GM23338 (cell line): ENCODE measurements around the gene CLDN6. TPM values are rescaled to one million over a fixed set of nuclear protein-coding genes. Genes with fewer than 3 reads are reported as not detected.

Source experiments
- ATAC-seq: fragments of 200-7000 bp; cut with Tn5 transposase; 3 replicates; pipeline ENCODE4 v1.9.1; 2020
- DNase-seq: peaks from one replicate; pipeline ENCODE4 v3.0.0-alpha.2; 2015; ENCODE audit warnings: low spot score
- H2AFZ ChIP-seq: fragments of 200-600 bp; sonication (generic); 2 replicates; pipeline ENCODE4 v1.8.0; 2016; ENCODE audit warnings: antibody characterized with exemption, mild to moderate bottlenecking, moderate library complexity
- H3F3A ChIP-seq: fragments of 200-600 bp; sonication (generic); replicated peaks from 2 replicates; pipeline ENCODE4 v1.8.0; 2017; ENCODE audit warnings: antibody characterized with exemption, mixed run types, low read depth
- H3K27ac ChIP-seq: fragments of 200-600 bp; sonication (generic); 2 replicates; pipeline ENCODE4 v1.6.1; 2016; ENCODE audit warnings: low read depth
- H3K27me3 ChIP-seq: fragments of 200-600 bp; sonication (generic); 2 replicates; pipeline ENCODE4 v1.8.0; 2016; ENCODE audit warnings: mild to moderate bottlenecking, mixed run types, moderate library complexity; ENCODE audit not compliant: insufficient read depth
- H3K36me3 ChIP-seq: fragments of 200-600 bp; sonication (generic); 2 replicates; pipeline ENCODE4 v1.8.0; 2016; ENCODE audit warnings: mild to moderate bottlenecking; ENCODE audit not compliant: insufficient read depth
- H3K4me1 ChIP-seq: fragments of 200-600 bp; sonication (generic); 2 replicates; pipeline ENCODE4 v1.8.0; 2016; ENCODE audit warnings: mild to moderate bottlenecking, moderate library complexity; ENCODE audit not compliant: insufficient read depth
- H3K4me2 ChIP-seq: fragments of 200-600 bp; sonication (generic); 2 replicates; pipeline ENCODE4 v1.7.1; 2017; ENCODE audit warnings: mixed run types
- H3K4me3 ChIP-seq: fragments of 200-600 bp; sonication (generic); 2 replicates; pipeline ENCODE4 v1.6.1; 2016; ENCODE audit warnings: mixed run types
- H3K79me2 ChIP-seq: fragments of 200-600 bp; sonication (generic); replicated peaks from 2 replicates; pipeline ENCODE4 v1.8.0; 2017; ENCODE audit warnings: mild to moderate bottlenecking; ENCODE audit not compliant: insufficient read depth
- H3K9me2 ChIP-seq: fragments of 200-600 bp; sonication (generic); 2 replicates; pipeline ENCODE4 v1.8.0; 2017; ENCODE audit not compliant: insufficient read depth
- H4K20me1 ChIP-seq: fragments of 200-600 bp; sonication (generic); replicated peaks from 2 replicates; pipeline ENCODE4 v1.8.0; 2017; ENCODE audit warnings: mild to moderate bottlenecking; ENCODE audit not compliant: insufficient read depth
- H3K27ac Mint-ChIP-seq: 2 replicates; pipeline ENCODE4 v1.8.0; 2020; ENCODE audit warnings: inconsistent platforms, mild to moderate bottlenecking, moderate library complexity, mixed read lengths
- H3K27me3 Mint-ChIP-seq: 3 replicates; pipeline ENCODE4 v1.8.0; 2022; ENCODE audit warnings: low read depth, mild to moderate bottlenecking, moderate library complexity, mixed read lengths, inconsistent platforms; ENCODE audit not compliant: insufficient read depth, poor library complexity
- H3K36me3 Mint-ChIP-seq: 3 replicates; pipeline ENCODE4 v1.8.0; 2021; ENCODE audit warnings: low read depth, mild to moderate bottlenecking, inconsistent platforms, moderate library complexity, mixed read lengths
- H3K4me1 Mint-ChIP-seq: 3 replicates; pipeline ENCODE4 v1.8.0; 2020; ENCODE audit warnings: mild to moderate bottlenecking, inconsistent platforms, mixed read lengths
- H3K4me3 Mint-ChIP-seq: 3 replicates; pipeline ENCODE4 v1.8.0; 2021; ENCODE audit warnings: moderate library complexity, mild to moderate bottlenecking, inconsistent platforms, mixed read lengths
- H3K9me3 Mint-ChIP-seq: 3 replicates; pipeline ENCODE4 v1.8.0; 2020; ENCODE audit warnings: moderate library complexity, mild to moderate bottlenecking, inconsistent platforms, mixed read lengths
- CREB1 ChIP-seq: fragments of 250-450 bp; sonication (Bioruptor Pico); IDR thresholded peaks from 2 replicates; pipeline ENCODE4 v1.5.0; 2020; ENCODE audit warnings: low read depth, mild to moderate bottlenecking, moderate library complexity
- CTCF ChIP-seq, 2 experiments: fragments of 200-600 bp in 1 of 2; sonication (generic) in 1 of 2; conservative IDR thresholded peaks; 2 replicates each; pipeline versions ENCODE4 v1.5.1 to v1.6.1; 2016 to 2017; ENCODE audit warnings: antibody characterized with exemption in 2 of 2, low read depth in 2 of 2, mild to moderate bottlenecking in 2 of 2, moderate library complexity in 1 of 2
- ETS1 ChIP-seq: IDR thresholded peaks from 2 replicates; pipeline ENCODE4 v1.6.1; 2016; ENCODE audit warnings: antibody characterized with exemption
- EZH2 ChIP-seq: fragments of 200-600 bp; sonication (generic); IDR thresholded peaks from one replicate; pipeline ENCODE4 v1.8.0; 2017; ENCODE audit warnings: antibody characterized with exemption, mild to moderate bottlenecking, low read depth; ENCODE audit not compliant: unreplicated experiment
- EZH2phosphoT487 ChIP-seq: fragments of 200-600 bp; sonication (generic); IDR thresholded peaks from one replicate; pipeline ENCODE4 v1.8.1; 2018; ENCODE audit warnings: antibody characterized with exemption; ENCODE audit not compliant: unreplicated experiment
- JUNB ChIP-seq: IDR thresholded peaks from one replicate; pipeline ENCODE4 v1.6.1; 2016; ENCODE audit warnings: antibody characterized with exemption; ENCODE audit not compliant: unreplicated experiment
- NANOG ChIP-seq: IDR thresholded peaks from 2 replicates; pipeline ENCODE4 v1.6.1; 2016; ENCODE audit warnings: antibody characterized with exemption, borderline replicate concordance
- POLR2AphosphoS5 ChIP-seq: IDR thresholded peaks from 2 replicates; pipeline ENCODE4 v1.6.1; 2016; ENCODE audit warnings: antibody characterized with exemption, low read depth
- REST ChIP-seq: IDR thresholded peaks from one replicate; pipeline ENCODE4 v1.6.1; 2018; ENCODE audit warnings: antibody characterized with exemption; ENCODE audit not compliant: unreplicated experiment
- STAT1 ChIP-seq: IDR thresholded peaks from one replicate; pipeline ENCODE4 v1.6.1; 2016; ENCODE audit warnings: antibody characterized with exemption; ENCODE audit not compliant: unreplicated experiment
- ZNF114 ChIP-seq: fragments of 250-450 bp; sonication (Bioruptor Pico); IDR thresholded peaks from 2 replicates; pipeline ENCODE4 v1.5.0; 2020; ENCODE audit warnings: mild to moderate bottlenecking, moderate library complexity
- ZNF331 ChIP-seq: fragments of 250-450 bp; sonication (Bioruptor Pico); IDR thresholded peaks from 2 replicates; pipeline ENCODE4 v1.5.0; 2020; ENCODE audit warnings: low read depth, mild to moderate bottlenecking, moderate library complexity
- ZNF462 ChIP-seq: fragments of 250-450 bp; sonication (Bioruptor Pico); IDR thresholded peaks from 2 replicates; pipeline ENCODE4 v1.5.0; 2020; ENCODE audit warnings: mild to moderate bottlenecking, moderate library complexity
- polyA plus RNA-seq: library from polyadenylated mRNA; unstranded; fragments of >200 nt; fragmentation: Nextera tagmentation; extraction: Ambion mirVana; gene quantifications from 2 replicates; pipeline ENCODE4 v1.2.1, GENCODE V29; 2016
- total RNA-seq: library from RNA; depleted of rRNA; stranded (reverse); fragments of >200 nt; shearing (Covaris generic); gene quantifications from 2 replicates; pipeline ENCODE4 v1.2.3, GENCODE V29; 2014

Gene CLDN6
- total and polyA plus RNA-seq, 2 experiments from 2014 or later, result 537 to 1,028 TPM

GRCh38 chr16:3017344-3017743, 639 bp downstream of the CLDN6 start:
- no peak overlapping the region for H2AFZ ChIP-seq
- Mint-ChIP-seq H3K27me3 (peaks cover 51% of the 10 kb centered on the region), H3K27ac (peak overlapping the region; percentile 92), H3K36me3 (peaks cover 44% of the 10 kb centered on the region), H3K4me1 (peaks cover 55% of the 10 kb centered on the region), H3K4me3 (peak overlapping the region; percentile 95), H3K9me3 (peaks cover 7% of the 10 kb centered on the region; the same call in 2 of the 3 replicates)
- no peaks in the 10 kb centered on the region for H3K9me2 ChIP-seq
- TF ChIP-seq JUNB (no peak), EZH2phosphoT487 (no peak), POLR2AphosphoS5 (no peak), STAT1 (no peak), EZH2 (no peak), ETS1 (no peak), ZNF462 (CRISPR knock-in tag) (no peak), ZNF331 (CRISPR knock-in tag) (no peak), ZNF114 (no peak), CREB1 (CRISPR knock-in tag) (no peak), REST (no peak), CTCF (conservative IDR thresholded peaks at IDR 0.05; ENCODE audit: low read depth in 2 of 2) (no peak), NANOG (no peak)
- ATAC-seq (no peak; the same call in 2 of the 3 replicates), DNase-seq (peak; percentile 33)
- H3K79me2 ChIP-seq, result peaks cover 34% of the 10 kb centered on the region
- peaks cover 59% of the 10 kb centered on the region for H3K4me1 ChIP-seq
- no peaks in the 10 kb centered on the region; the same call in 1 of the 2 replicates for H3K27me3 ChIP-seq
- peak overlapping the region; percentile 99 for H3K27ac ChIP-seq
- no peaks in the 10 kb centered on the region for H3K36me3 ChIP-seq
- peak overlapping the region; percentile 99 for H3K4me3 ChIP-seq
- H4K20me1 ChIP-seq, result peaks cover 30% of the 10 kb centered on the region
- peak overlapping the region; percentile 99 for H3K4me2 ChIP-seq
- H3F3A ChIP-seq, result peaks cover 58% of the 10 kb centered on the region
